HPDE6-E6E7 (cell line): ENCODE results near the gene PPHLN1.

Experiments
- DNase-seq: peaks from one replicate; pipeline ENCODE4 v3.0.0; 2011; ENCODE audit warnings: missing footprints; ENCODE audit errors: extremely low spot score

The PPHLN1 gene

GRCh38 chr12:42325653-42326474 is at the start of gene PPHLN1, which contains the start of gene ZCRB1:
Gene PPHLN1 (plus strand): TSS chr12:42326167. CDS start chr12:42335903, 9,736 bp downstream.
Gene ZCRB1 (minus strand): TSS chr12:42326094. CDS start chr12:42324102, 1,992 bp downstream.
- DNase-seq: peak; percentile 64

- no peak for DNase-seq
Observed at GRCh38 chr12:42277396-42278127, 48.4 kb upstream of the PPHLN1 start.

GRCh38 chr12:42278128-42278510 is 47.8 kb upstream of the PPHLN1 start:
- no peak for DNase-seq

GRCh38 chr12:42281278-42281677 is 44.7 kb upstream of the PPHLN1 start:
- DNase-seq: no peak

- no peak for DNase-seq
Observed at GRCh38 chr12:42281844-42282243, 44.1 kb upstream of the PPHLN1 start.

- DNase-seq: no peak
Observed at GRCh38 chr12:42282294-42282693, 43.7 kb upstream of the PPHLN1 start.

- no peak for DNase-seq
Observed at GRCh38 chr12:42283739-42284138, 42.2 kb upstream of the PPHLN1 start.

DNA sequence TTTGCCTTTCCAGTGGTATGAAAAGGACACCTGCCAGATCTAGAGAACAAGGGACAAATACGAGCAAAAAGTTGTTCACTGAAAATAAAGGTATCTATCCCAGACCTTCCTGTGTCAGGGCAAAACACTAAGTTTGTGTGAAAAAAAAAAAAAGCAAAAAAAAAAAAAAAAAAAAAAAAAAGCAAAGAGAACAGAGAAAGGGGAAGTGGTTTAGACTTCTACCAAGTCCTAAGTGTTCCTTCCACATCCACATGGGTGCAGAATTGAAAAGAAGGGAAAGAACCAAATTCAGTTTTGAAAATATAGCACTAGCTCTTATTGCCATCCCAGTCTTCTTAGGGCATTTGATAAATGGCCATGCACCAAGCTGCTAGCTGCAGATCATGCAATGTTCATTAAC is 41.8 kb upstream of the PPHLN1 start:
- DNase-seq: no peak

DNA sequence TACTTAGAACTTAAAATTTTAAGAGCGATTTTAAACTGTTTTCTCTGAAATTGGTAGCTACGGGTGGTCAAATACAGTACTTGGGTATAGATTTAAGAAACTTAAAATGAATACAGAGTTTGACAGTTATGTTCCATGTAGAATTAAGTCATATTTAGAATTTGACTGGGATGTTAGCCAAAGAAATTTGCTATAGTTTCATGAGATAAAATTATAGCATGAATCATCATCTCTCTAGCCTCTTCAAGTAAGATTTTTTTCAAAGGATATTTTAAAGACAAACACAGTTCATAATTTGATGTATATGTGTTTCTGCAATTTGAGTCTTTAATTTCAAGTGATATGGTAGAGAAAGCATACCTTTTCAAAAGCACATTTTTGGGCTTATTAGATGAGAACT is 41.1 kb upstream of the PPHLN1 start:
- DNase-seq: no peak

DNA sequence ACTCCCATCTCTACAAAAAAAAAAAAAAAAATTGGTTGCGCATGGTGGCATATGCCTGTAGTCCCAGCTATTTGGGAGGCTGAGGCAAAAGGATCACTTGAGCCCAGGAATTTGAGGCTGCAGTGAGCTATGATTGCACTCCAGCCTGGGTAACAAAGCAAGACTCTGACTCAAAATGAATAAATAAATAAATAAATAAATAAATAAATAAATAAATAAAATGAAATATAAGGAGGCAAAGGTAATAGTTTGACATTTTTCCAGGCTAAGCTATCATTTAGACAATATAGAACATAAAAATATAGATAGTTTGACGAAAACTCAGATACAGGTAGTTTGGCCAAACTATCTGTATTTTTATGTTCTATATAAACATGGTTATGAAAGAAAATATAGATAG is 40.5 kb upstream of the PPHLN1 start:
- DNase-seq: no peak

- DNase-seq: no peak
Observed at GRCh38 chr12:42286741-42287140, 39.2 kb upstream of the PPHLN1 start.

DNA sequence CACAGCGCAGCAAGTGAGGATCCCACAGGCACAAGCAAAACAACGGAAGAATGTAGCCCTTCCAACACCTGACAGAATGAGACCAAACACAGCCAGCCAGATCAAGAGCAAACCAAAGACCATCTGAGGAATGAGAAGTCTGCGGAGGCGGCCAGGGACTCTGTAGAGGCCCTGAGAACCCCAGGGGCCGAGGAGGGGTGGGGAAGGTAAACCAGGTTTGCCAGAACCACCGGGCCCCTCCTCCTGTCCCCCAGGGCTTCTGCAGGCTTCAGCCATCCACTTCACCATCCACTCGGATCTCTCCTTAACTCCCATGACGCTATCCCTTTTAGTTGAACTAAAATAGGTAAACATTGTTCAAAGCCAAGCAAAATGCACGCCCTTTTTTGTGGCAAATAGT is 37.4 kb upstream of the PPHLN1 start:
- DNase-seq: no peak

- no peak for DNase-seq
Observed at GRCh38 chr12:42291680-42292079, 34.3 kb upstream of the PPHLN1 start.

GRCh38 chr12:42296503-42297109 is 29.4 kb upstream of the PPHLN1 start:
- no peak for DNase-seq

- no peak for DNase-seq
Observed at GRCh38 chr12:42298887-42299286, 27.1 kb upstream of the PPHLN1 start.

DNA sequence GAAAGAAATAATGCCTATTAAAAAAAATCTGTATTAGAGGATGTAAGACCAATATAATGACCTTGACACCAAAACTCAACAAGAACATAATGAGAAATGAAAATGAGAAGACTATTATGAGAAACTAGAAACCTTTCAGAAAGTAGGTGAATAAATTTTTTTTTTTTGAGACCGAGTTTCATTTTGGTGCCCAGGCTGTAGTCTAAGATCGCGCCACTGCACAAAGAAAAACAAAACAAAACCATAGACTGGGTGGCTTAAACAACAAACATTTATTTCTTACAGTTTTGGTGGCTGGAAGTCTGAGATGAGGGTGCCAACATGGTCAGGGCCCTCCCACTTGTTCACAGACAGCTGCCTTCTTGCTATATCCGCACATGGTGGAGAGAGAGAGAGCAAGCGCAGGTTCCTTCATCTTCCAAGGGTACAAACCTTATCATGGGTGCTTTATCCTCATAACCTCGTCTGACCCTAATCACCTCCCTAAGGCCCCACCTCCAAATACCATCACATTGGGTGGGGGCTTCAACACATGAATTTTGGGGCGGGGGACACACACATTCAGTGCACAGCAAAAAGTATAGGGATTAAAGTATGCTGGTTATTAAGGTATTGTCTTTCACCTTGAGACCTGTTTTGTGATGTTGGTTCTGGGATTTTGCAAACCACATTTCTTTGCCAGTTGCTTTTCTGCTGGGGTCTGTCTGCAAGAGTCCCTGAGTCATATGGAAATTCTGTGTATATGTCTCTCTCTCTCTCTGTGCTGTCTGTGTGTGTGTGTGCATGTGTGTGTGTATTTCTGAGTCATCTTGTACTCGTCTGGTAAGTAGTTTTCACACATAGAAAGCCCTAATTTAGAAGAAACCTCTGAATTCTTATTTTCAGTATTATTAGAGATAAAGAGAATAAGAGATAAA is 26.3 kb upstream of the PPHLN1 start:
- DNase-seq: no peak

GRCh38 chr12:42306297-42306696 is 19.7 kb upstream of the PPHLN1 start:
- no peak for DNase-seq

DNA sequence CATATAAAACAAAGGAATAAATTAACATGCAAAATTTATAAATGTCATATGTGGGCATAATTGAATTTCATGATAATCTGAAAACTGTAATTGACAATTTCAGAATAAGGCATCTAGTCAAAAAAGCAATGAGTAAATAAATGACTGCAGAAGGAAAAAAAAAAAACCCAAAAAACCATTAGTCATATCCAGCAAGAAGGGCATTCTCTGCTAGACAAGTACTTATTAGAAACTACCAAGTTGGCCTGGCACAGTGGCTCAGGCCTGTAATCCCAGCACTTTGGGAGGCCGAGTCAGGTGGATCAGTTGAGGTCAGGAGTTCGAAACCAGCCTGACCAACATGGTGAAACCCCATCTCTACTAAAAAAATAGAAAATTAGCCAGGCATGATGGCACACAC is 17.6 kb upstream of the PPHLN1 start:
- no peak for DNase-seq

DNA sequence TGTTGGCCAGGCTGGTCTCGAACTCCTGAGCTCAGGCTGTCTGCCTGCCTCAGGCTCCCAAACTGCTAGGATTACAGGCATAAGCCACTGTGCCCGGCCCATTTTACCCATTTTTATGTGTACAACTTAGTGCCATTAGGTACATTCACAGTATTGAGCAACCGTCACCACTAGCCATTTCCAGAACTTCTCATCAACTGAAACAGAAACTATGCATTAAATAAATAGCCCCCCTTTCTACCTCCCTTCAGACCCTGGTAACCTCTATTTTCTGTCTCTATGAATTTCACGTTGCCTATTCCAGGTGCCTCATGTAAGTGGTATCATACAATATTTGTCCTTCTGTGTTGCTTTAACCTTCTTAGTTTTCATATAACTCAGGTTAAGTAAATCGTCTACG is 16.0 kb upstream of the PPHLN1 start:
- DNase-seq: no peak

DNA sequence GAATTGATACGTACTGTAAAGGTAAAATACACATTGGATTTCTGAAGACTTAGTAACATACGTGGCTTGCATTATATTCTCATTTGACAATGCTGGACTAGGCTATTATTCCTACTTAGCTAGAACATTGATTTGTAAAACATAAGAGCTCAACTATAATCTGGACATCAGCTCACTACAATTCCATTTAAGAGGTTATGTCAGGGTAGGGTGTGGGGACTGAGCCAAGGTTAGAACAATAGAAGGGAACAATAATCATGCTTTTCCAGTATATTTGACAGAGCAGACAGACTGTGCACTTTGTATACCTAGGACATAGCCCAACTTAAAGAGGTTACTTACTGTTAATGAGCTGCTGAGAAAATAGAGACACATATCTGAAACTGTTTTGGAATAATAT is 10.9 kb upstream of the PPHLN1 start:
- no peak for DNase-seq

DNA sequence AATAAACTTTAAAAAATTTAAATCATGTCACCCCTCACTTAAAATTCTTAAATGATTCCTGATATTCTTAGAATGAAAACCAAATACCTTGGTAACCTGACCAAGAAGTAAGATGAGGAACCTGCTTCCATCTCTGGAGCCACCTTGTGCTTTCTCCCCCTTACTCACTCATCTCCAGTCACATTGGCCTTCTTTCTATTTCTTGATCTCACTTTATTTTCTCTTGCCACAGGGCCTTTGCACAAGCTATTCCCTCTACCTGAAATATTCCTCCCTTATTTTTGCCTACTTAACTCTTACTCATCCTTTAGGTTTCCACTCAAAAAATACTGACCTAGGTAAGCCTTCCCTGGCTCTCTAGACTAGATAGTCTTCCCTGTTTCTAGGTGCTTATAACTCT is 5.2 kb upstream of the PPHLN1 start:
- no peak for DNase-seq

GRCh38 chr12:42322567-42322966 is 3.4 kb upstream of the PPHLN1 start:
- no peak for DNase-seq
